IgD-negative memory B cell (primary cell): ENCODE data around the gene SRRM2. TPM values are rescaled to one million over a fixed set of nuclear protein-coding genes. Genes with fewer than 3 reads are reported as not detected.
"Not testable (repeated sequence)": the region's sequence is repeated elsewhere in the genome, so short reads cannot be mapped to it uniquely, and the experiment has no call there.

ENCODE experiments used
- H3K27ac Mint-ChIP-seq, 3 donors: one replicate each; pipeline ENCODE4 v1.8.0; 2020 to 2022; ENCODE audit warnings: mild to moderate bottlenecking in 3 of 3, mixed read lengths in 3 of 3, moderate library complexity in 1 of 3
- H3K27me3 Mint-ChIP-seq: one replicate; pipeline ENCODE4 v1.8.0; 2021; ENCODE audit warnings: mixed read lengths
- H3K36me3 Mint-ChIP-seq: one replicate; pipeline ENCODE4 v1.8.0; 2020; ENCODE audit warnings: mild to moderate bottlenecking, mixed read lengths
- H3K4me1 Mint-ChIP-seq, 3 donors: one replicate each; pipeline ENCODE4 v1.8.0; 2020 to 2022; ENCODE audit warnings: mixed read lengths in 3 of 3, mild to moderate bottlenecking in 1 of 3
- H3K4me3 Mint-ChIP-seq, 4 donors: one replicate each; pipeline ENCODE4 v1.8.0; 2020 to 2022; ENCODE audit warnings: mild to moderate bottlenecking in 4 of 4, mixed read lengths in 4 of 4, moderate library complexity in 3 of 4
- H3K9me3 Mint-ChIP-seq, 3 donors: one replicate each; pipeline ENCODE4 v1.8.0; 2020 to 2021; ENCODE audit warnings: mixed read lengths in 3 of 3, mild to moderate bottlenecking in 1 of 3
- polyA plus RNA-seq: library from polyadenylated mRNA; unstranded; fragments of 300-500 nt; fragmentation: Illumina TruSeq; gene quantifications from one replicate; pipeline ENCODE4 v1.2.3, GENCODE V29; 2021

Gene SRRM2
- polyA plus RNA-seq, 1 donor from 2014 or later = 159 TPM

DNA sequence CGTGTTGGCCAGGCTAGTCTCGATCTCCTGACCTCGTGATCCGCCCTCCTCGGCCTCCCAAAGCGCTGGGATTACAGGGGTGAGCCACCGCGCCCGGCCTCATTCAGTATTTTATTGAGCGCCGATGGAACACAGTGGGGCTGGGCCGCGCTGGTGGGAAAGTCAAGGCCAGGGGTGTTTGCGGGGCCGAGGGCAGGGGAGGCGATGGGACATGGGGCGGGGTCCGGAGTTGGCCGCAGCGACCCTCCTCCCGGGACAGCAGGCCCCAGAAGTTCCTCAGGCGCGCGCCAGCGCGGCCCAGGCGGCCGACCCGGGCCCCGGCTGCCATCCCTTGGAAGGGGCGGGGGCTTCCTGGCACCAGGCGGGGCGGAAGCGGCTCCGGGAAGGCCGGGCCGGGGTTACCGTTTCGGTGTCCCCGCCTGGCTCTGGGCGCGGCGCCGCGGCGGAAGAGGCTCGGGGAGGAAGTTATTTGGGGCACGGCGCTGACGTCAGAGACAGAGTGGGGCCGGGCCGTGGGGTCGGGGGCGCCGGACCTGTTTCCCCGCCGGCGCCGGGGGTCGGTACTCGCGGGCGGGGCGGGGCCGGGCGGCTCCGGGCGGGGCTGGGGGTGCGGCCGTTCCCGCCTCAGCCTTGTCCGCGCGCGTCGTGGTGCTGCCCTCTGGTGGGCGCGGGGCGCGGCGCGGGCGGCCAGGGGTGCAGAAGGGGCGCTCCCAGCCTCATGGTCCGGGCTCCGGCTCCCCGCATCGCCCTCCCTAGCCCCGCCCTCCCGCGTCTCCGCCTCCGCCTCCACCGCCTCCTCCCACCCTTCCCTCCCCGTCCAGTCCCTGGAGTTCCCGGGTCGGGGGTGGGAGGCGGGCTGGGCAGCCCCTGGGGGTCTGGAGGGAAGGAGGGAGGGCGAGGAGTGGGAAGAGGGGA is 31.5 kb upstream of the SRRM2 start:
- Mint-ChIP-seq H3K36me3 (no peaks in the 10 kb centered on the region), H3K9me3 (no peaks in the 10 kb centered on the region), H3K4me3 (peak overlapping the region; percentile 50 to 89 (median 81)), H3K4me1 (peaks cover 0 to 1% (median 0%) of the 10 kb centered on the region in 3 donors), H3K27me3 (peaks cover 6% of the 10 kb centered on the region), H3K27ac (peak overlapping the region in 2 of 3 donors; percentile 10 to 64)

DNA sequence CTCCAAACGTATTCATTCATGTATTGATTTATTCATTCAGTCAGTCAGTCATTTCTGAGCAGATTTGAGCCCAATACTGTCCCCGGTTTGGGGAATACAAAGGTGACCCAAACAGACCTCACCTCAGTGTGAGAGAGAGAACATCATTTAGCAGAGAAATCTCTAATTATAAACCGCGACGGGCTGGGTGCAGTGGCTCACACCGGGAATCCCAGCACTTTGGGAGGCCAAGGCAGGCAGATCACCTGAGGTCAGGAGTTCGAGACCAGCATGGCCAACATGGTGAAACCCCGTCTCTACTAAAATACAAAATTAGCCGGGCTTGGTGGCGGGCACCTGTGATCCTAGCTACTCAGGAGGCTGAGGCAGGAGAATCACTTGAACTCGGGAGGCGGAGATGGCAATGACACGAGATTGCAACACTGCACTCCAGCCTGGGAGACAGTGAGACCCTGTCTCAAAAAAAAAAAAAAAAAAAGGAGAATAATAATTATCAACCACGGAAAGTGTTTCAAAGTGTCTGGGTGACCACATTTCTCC is 30.7 kb upstream of the SRRM2 start:
- Mint-ChIP-seq H3K27ac (peak overlapping the region in 1 of 3 donors; percentile 64), H3K4me3 (peak overlapping the region; percentile 62 to 85 (median 77))
- H3K9me3 Mint-ChIP-seq, H3K27me3 Mint-ChIP-seq, H3K36me3 Mint-ChIP-seq, H3K4me1 Mint-ChIP-seq: not testable (repeated sequence)

DNA sequence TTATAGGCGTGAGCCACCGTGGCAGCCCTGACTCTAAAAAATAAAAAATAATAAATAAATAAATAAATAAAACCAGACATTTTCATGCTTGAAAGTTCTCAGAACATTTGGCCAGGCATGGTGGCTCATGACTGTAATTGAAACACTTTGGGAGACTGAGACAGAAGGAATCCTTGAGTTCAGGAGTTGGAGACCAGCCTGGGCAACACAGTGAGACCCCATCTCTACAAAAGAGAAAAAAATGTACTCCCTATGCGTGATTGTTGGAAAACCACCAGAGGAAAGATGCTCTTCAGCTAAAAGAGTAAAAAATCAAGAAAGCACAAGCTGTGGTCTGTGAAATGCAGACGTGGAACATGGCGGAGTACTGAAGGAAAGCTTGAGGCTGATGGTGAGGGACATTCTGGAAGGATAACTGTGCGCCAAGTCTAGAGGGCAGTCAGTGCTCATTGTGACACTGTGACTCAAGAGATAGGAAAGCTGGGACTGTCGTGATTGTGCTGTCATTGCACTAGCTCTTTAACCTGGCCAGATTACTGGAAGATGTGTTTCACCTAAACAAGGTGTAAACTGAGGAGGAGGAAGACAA is 28.3 kb upstream of the SRRM2 start:
- peaks cover 0 to 1% (median 0%) of the 10 kb centered on the region in 3 donors for H3K4me1 Mint-ChIP-seq
- H3K9me3 Mint-ChIP-seq = no peaks in the 10 kb centered on the region
- H3K36me3 Mint-ChIP-seq = no peaks in the 10 kb centered on the region
- H3K27me3 Mint-ChIP-seq = peaks cover 6% of the 10 kb centered on the region
- H3K27ac Mint-ChIP-seq = peak overlapping the region in 1 of 3 donors; percentile 14
- H3K4me3 Mint-ChIP-seq = peak overlapping the region in 1 of 4 donors; percentile 3

DNA sequence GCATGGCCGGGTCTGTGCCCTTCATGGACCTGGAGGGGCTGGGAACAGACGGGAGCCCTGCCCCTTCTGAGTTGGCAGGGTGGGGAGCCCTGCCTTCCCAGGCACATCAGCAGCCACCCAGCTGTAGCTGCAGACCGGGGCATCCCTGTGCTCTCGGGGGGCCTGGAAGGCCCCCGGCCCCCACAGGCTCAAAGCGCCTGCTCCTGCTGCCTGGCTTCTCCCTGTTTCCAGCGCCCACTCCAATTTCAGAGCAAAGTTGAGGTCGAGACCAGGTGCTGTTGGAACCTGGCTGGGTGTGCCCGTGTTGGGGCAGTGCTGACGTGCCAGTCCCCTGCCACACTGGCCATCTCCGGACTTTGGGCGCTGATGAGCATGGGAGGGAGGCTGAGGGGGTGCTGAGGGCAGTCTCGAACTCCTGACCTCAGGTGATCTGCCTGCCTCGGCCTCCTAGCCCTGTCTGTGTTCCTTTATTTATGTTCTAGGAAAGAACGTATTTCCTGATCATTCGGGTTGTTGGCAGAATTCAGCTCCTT is 27.6 kb upstream of the SRRM2 start:
- Mint-ChIP-seq H3K27me3 (peaks cover 6% of the 10 kb centered on the region), H3K27ac (no peak overlapping the region), H3K4me1 (peaks cover 0 to 1% (median 0%) of the 10 kb centered on the region in 3 donors), H3K36me3 (no peaks in the 10 kb centered on the region), H3K9me3 (no peaks in the 10 kb centered on the region), H3K4me3 (peak overlapping the region in 1 of 4 donors; percentile 52)

DNA sequence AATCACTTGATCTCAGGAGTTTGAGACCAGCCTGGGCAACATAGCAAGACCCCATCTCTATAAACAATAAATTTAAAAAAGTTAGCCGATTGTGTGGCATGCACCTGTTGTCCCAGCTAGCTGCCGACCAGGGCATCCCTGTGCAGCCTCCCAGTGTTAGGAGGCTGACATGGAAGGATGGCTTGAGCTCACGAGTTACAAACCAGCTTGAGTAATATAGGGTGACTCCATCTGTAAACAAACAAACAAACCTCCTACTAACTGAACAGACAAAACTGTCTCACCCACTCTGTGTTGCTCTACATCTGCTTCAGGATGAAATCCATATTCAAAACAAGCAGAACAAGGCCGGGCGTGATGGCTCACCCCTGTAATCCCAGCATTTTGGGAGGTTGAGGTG is 25.5 kb upstream of the SRRM2 start:
- Mint-ChIP-seq H3K9me3 (no peaks in the 10 kb centered on the region), H3K27me3 (peaks cover 8% of the 10 kb centered on the region), H3K4me1 (no peaks in the 10 kb centered on the region), H3K27ac (no peak overlapping the region), H3K36me3 (no peaks in the 10 kb centered on the region), H3K4me3 (no peak overlapping the region)

DNA sequence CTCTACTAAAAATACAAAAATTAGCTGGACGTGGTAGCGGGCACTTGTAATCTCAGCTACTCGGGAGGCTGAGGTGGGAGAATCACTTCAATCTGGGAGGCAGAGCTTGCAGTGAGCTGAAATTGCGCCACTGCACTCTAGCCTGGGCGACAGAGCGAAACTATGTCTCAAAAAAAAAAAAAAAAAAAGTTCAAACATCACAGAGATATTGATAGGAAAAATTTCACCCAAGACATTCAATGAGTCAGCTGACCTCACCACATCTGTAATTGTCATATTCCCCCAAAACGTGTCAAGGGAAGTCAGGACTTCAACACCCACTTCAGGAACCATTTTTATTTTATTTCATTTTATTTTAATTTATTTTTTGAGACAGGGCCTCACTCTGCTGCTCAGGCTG is 24.4 kb upstream of the SRRM2 start:
- Mint-ChIP-seq H3K27me3 (peaks cover 8% of the 10 kb centered on the region), H3K4me3 (no peak overlapping the region), H3K27ac (no peak overlapping the region), H3K9me3 (no peaks in the 10 kb centered on the region), H3K4me1 (no peaks in the 10 kb centered on the region), H3K36me3 (no peaks in the 10 kb centered on the region)

DNA sequence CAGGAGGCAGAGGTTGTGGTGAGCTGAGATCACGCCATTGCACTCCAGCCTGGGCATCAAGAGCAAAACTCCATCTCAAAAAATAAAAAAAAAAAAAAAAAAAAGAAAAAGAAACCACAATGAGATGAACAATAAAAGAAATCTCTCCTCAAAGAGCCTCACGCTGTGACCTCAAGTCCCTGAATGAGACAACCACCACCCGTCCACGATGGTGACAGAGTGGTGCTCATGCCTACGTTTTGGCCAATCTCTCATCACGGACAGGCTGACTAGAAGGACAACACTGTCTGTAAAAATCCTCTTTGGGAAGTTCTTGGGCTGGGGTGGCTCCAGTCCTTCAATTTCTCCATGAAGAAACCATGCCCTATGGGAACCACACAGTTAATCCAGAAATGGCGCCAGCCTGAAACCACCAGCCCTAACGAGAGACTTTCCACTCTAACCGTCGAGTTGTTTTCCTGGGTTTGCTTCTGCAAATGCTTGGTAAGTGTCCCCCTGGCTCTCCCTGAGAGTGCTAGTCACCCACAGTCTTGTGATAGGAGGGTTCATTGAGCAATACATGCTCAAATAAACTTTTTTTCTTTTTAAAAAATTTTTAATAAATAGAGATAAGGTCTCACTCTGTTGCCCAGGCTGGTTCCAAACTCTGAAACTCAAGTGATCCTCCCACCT is 17.5 kb upstream of the SRRM2 start:
- no peak overlapping the region for H3K27ac Mint-ChIP-seq
- no peaks in the 10 kb centered on the region for H3K4me1 Mint-ChIP-seq
- H3K4me3 Mint-ChIP-seq = no peak overlapping the region
- H3K27me3 Mint-ChIP-seq = peaks cover 5% of the 10 kb centered on the region
- H3K9me3 Mint-ChIP-seq = no peaks in the 10 kb centered on the region
- peaks cover 2% of the 10 kb centered on the region for H3K36me3 Mint-ChIP-seq

DNA sequence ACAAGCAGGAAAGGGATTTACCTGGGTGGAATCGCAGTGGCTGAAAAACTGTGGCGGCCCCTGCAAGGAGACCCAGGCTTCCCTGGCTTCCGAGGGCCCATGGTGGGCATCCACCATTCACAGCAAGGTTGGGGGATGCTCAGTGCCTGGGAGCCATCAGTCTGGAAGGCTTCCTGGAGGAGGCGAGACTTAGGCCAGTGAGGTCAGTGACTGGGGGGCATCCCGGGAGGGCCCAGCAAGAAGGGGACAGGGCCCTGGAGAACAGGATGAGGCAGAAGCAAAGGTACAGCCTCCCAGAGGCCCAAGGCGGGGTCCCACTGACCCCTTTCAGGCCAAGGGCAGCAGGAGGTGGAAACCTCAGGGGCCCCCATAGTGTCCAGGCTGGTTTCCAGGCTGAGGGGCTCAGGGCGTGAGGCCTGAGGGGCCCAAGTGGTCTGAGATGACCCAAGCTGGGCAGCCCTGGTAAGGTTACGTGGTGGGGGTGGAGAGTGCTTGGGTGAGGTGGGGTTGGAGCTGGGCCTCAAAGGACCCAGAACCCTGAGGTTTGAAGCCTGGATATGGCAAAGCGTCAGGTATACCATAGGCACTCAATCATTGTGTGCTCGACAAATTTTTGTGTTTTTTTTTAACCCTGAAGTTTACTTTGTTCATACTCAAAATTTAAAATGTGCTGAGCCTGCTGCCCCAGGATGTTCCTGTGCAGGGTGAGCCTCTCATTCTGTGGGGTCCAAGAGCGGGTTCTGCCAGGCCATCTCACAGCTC is 15.8 kb upstream of the SRRM2 start:
- H3K27ac Mint-ChIP-seq = no peak overlapping the region
- no peaks in the 10 kb centered on the region for H3K4me1 Mint-ChIP-seq
- peaks cover 4% of the 10 kb centered on the region for H3K36me3 Mint-ChIP-seq
- H3K9me3 Mint-ChIP-seq = no peaks in the 10 kb centered on the region
- H3K4me3 Mint-ChIP-seq = no peak overlapping the region
- peaks cover 3% of the 10 kb centered on the region for H3K27me3 Mint-ChIP-seq

DNA sequence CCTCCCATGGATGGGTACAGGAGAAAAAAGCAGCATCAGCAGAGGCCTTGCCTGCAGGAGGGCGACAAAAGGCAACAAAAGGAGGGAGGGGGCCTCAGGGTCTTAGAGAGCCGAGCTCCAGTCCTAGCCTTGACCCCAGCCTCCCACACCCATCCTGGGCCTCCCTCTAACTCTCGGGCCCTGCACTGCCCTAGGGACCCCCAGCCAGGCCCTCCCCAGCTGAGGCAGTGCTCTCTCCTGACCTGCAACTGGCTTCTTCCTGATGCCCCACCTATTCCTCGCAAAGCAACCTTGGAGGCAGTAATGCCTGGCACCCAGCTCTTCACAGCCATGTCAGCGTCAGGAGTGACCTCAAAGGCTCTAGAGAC is 15.2 kb upstream of the SRRM2 start:
- Mint-ChIP-seq H3K27me3 (peaks cover 3% of the 10 kb centered on the region), H3K27ac (no peak overlapping the region), H3K4me3 (no peak overlapping the region), H3K36me3 (peaks cover 4% of the 10 kb centered on the region), H3K9me3 (no peaks in the 10 kb centered on the region), H3K4me1 (no peaks in the 10 kb centered on the region)

DNA sequence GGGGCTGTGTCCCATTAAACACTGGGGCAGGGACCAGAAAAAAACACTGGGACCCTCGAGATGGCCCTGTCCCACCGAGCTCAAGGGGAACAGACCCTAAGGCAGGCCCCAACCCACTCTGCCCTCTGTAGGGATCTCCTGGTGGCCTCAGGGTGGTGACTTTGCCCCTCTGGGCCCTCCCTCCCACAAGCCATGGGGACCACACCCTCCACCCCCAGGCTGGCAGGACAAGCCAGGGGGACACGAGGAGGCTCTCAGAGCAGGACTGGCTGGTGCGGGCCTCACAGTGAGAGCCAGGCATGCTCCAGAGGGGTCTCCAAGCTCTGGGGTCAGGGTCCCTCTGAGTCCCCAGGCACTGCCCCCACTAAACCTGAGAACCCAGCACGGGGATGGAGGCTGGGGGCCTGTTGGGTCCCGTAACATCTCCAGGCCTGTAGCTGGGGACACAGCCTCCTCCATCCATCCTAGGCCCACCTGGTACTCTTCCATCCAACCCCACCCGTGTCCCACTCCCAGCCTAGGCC is 14.5 kb upstream of the SRRM2 start:
- H3K27me3 Mint-ChIP-seq = peaks cover 3% of the 10 kb centered on the region
- H3K9me3 Mint-ChIP-seq = no peaks in the 10 kb centered on the region
- no peaks in the 10 kb centered on the region for H3K4me1 Mint-ChIP-seq
- H3K36me3 Mint-ChIP-seq = peaks cover 4% of the 10 kb centered on the region
- H3K4me3 Mint-ChIP-seq = no peak overlapping the region
- H3K27ac Mint-ChIP-seq = no peak overlapping the region

DNA sequence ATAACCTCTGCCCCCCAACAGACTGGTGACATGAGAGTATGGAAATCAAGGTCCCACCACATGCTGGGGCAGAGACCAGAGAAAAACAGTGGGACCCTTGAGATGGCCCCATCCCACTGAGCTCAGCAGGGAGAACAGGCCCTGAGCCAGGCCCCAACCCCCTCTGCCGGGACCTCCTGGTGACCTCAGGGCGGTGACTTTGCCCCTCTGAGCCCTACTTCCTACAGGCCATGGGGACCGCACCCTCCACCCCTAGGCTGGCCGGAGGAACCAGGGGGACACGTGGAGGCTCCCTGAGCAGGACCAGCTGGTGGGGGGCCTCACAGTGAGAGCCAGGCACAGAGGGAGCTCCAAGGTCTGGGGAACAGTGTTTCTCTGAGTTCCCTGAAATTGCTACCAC is 13.8 kb upstream of the SRRM2 start:
- Mint-ChIP-seq H3K4me1 (no peaks in the 10 kb centered on the region), H3K36me3 (peaks cover 4% of the 10 kb centered on the region), H3K9me3 (no peaks in the 10 kb centered on the region), H3K27me3 (peaks cover 3% of the 10 kb centered on the region), H3K4me3 (no peak overlapping the region), H3K27ac (no peak overlapping the region)

DNA sequence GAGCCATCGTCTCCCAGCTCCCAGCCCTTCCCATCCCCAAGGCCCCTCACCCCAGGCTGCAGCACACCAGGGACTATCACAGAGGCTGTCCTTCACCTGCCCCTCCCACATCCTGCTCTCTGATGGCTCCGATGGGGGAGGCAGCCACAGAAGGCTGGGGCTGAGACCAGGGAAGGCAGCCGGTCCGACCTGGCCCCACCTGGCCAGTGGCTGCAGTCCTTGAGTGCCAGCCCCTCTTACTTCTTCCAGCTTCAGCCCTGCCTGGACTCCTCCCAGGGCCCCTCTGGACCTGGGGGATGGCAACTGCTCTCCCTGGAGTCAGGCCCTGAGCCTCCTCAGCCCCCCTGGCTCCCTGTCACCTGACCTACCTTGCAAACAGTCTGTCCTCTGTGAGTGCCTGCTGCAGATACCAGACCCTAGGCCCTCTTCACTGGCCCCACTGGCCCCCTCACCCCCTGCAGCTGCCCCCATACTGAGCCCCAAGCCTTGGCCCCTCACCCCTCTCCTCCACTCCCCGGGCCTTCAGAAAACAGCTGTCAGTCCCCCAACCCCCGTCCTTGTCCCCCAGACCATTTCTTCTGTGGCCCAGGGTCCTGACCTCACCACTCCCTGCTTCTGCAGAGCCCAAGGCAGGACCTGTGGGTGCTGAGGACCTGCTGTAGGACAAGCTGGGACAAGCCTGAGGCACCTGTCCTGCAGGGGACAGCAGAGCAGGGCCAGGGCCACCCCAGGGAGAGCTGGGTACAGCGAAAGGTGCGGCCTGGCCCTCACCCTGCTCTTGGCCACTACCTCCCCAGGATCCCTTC is 12.6 kb upstream of the SRRM2 start:
- H3K4me3 Mint-ChIP-seq = no peak overlapping the region
- H3K27me3 Mint-ChIP-seq = no peaks in the 10 kb centered on the region
- no peak overlapping the region for H3K27ac Mint-ChIP-seq
- H3K9me3 Mint-ChIP-seq = no peaks in the 10 kb centered on the region
- no peaks in the 10 kb centered on the region for H3K4me1 Mint-ChIP-seq
- H3K36me3 Mint-ChIP-seq = peaks cover 4% of the 10 kb centered on the region

DNA sequence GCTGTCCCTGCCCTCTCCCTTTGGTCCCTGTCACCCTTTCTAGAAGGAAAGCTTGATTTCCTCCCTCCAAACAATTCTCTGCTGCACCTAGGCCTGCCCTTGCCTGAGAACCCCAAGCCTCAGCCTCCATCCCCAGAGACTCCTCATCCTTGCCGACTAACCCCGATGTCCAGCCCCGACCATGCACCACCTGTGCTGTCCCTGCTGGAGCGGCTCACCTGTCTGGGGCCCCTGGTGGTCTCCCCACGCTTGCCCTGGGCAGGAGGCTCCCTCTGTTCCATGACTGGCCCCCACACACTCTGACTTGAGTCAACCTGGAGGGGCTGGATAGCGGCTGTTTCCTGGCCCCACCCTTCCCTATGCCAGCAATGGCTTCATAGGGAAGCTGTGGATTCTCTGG is 12.0 kb upstream of the SRRM2 start:
- no peak overlapping the region for H3K27ac Mint-ChIP-seq

DNA sequence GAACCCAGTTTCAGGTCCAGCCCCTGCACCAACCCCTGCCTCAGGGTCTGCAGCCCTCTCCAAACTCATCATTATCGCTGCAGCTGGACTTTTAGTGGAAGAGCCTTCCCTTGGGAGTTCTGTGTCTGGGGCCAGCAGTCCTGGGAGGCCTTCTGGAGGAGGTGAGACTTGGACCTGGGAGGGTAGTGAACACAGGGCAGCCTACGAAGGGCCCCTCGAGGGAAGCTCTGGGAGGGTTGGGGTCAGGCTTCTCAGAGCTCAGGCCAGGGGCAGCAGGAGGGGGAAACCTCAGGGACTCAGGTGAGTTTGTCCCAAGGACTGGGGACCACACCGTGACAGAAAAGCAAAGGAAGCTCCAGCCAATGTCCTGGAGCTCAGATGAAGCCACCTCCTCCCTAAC is 11.3 kb upstream of the SRRM2 start:
- Mint-ChIP-seq H3K4me3 (no peak overlapping the region), H3K4me1 (no peaks in the 10 kb centered on the region), H3K27me3 (no peaks in the 10 kb centered on the region), H3K36me3 (peaks cover 4% of the 10 kb centered on the region), H3K27ac (no peak overlapping the region), H3K9me3 (no peaks in the 10 kb centered on the region)

More for the DNA sequence above, 12.0 kb upstream of the SRRM2 start:
- Mint-ChIP-seq H3K9me3 (no peaks in the 10 kb centered on the region), H3K27me3 (no peaks in the 10 kb centered on the region), H3K36me3 (peaks cover 4% of the 10 kb centered on the region), H3K4me3 (no peak overlapping the region), H3K4me1 (no peaks in the 10 kb centered on the region)
